ENCODE measurements around the gene LPP.

The LPP gene

GRCh38 chr3:188574885-188575284 is 420.9 kb downstream of the LPP start:
- CTCF ChIA-PET = interaction anchor here (1.1 to 1.2 kb wide), 2 partner anchors 9 to 11 kb away, joined by 3 to 5 read pairs; no protein-coding TSS in a partner anchor
- no peak for TF ChIP-seq CTCF (IDR thresholded peaks at IDR 0.05; ENCODE audit: control extremely low read depth, extremely low read depth, low read depth, missing control alignments)
- POLR2A ChIA-PET = no interaction called here
- DNase-seq (ENCODE audit: extremely low spot score) = no peak

GRCh38 chr3:188575501-188575900 is 421.5 kb downstream of the LPP start:
- ChIA-PET CTCF (interaction anchor here (1.1 to 1.2 kb wide), 2 partner anchors 10 to 12 kb away, joined by 3 to 5 read pairs; no protein-coding TSS in a partner anchor), POLR2A (no interaction called here)
- DNase-seq (ENCODE audit: extremely low spot score) = no peak
- no peak for TF ChIP-seq CTCF (IDR thresholded peaks at IDR 0.05; ENCODE audit: control extremely low read depth, extremely low read depth, low read depth, missing control alignments)

- ChIA-PET CTCF (no interaction called here), POLR2A (no interaction called here)
- no peak for TF ChIP-seq CTCF (IDR thresholded peaks at IDR 0.05; ENCODE audit: control extremely low read depth, extremely low read depth, low read depth, missing control alignments)
- DNase-seq (ENCODE audit: extremely low spot score) = no peak
Observed at GRCh38 chr3:188577539-188577938, 423.6 kb downstream of the LPP start.

- no peak for DNase-seq (ENCODE audit: extremely low spot score)
- POLR2A ChIA-PET = no interaction called here
- TF ChIP-seq CTCF (IDR thresholded peaks at IDR 0.05; ENCODE audit: control extremely low read depth, extremely low read depth, low read depth, missing control alignments) = no peak
- CTCF ChIA-PET = no interaction called here
Observed at GRCh38 chr3:188578576-188579363, 424.8 kb downstream of the LPP start.

- ChIA-PET CTCF (no interaction called here), POLR2A (no interaction called here)
- TF ChIP-seq CTCF (IDR thresholded peaks at IDR 0.05; ENCODE audit: control extremely low read depth, extremely low read depth, low read depth, missing control alignments) = no peak
- no peak for DNase-seq (ENCODE audit: extremely low spot score)
Observed at GRCh38 chr3:188580223-188580622, 426.3 kb downstream of the LPP start.

GRCh38 chr3:188580659-188581058 is 426.7 kb downstream of the LPP start:
- ChIA-PET POLR2A (no interaction called here), CTCF (no interaction called here)
- TF ChIP-seq CTCF (IDR thresholded peaks at IDR 0.05; ENCODE audit: control extremely low read depth, extremely low read depth, low read depth, missing control alignments) = no peak
- DNase-seq (ENCODE audit: extremely low spot score) = no peak
